Measurements from ENCODE around the gene F11R.
"Not testable (repeated sequence)": the region's sequence is repeated elsewhere in the genome, so short reads cannot be mapped to it uniquely, and the experiment has no call there.

F11R gene

GRCh38 chr1:160971618-160972056, 49.3 kb downstream of the F11R start:
- no peak for DNase-seq (ENCODE audit: low read depth)

GRCh38 chr1:160963521-160963920, 57.4 kb downstream of the F11R start:
- DNase-seq (ENCODE audit: low read depth): no peak

- no peak for DNase-seq (ENCODE audit: low read depth)
Measured at GRCh38 chr1:160961419-160961818, 59.5 kb downstream of the F11R start.

- no peak for DNase-seq (ENCODE audit: low read depth)
Measured at GRCh38 chr1:160956966-160957365, 64.0 kb downstream of the F11R start.

GRCh38 chr1:160954158-160955104, 66.5 kb downstream of the F11R start, which contains the start of gene ITLN2:
Gene ITLN2 (minus strand): TSS chr1:160954809. CDS start chr1:160954741, 68 bp downstream.
- DNase-seq (ENCODE audit: low read depth): peak; percentile 27

- DNase-seq (ENCODE audit: low read depth): no peak
Measured at GRCh38 chr1:160953030-160953429, 67.9 kb downstream of the F11R start.

- DNase-seq (ENCODE audit: low read depth): no peak
Measured at GRCh38 chr1:160952129-160952510, 68.8 kb downstream of the F11R start.

GRCh38 chr1:160951443-160952128, 69.4 kb downstream of the F11R start:
- peak; percentile 68 for DNase-seq (ENCODE audit: low read depth)

- DNase-seq (ENCODE audit: low read depth): no peak
Measured at GRCh38 chr1:160950657-160951056, 70.3 kb downstream of the F11R start.

GRCh38 chr1:160949881-160950280, 71.1 kb downstream of the F11R start:
- no peak for DNase-seq (ENCODE audit: low read depth)

GRCh38 chr1:160949216-160949880, 71.6 kb downstream of the F11R start:
- not testable (repeated sequence) for DNase-seq (ENCODE audit: low read depth)

- not testable (repeated sequence) for DNase-seq (ENCODE audit: low read depth)
Measured at GRCh38 chr1:160947174-160947759, 73.7 kb downstream of the F11R start.

GRCh38 chr1:160945881-160946280, 75.1 kb downstream of the F11R start:
- not testable (repeated sequence) for DNase-seq (ENCODE audit: low read depth)

Data from activated T-cell treated with anti-CD3 and anti-CD28 coated beads for 1 hour (primary cell).